Mesodermal cell (in vitro differentiated cells): ENCODE measurements around the gene TRPM4.

ENCODE experiments used
- H3K27ac ChIP-seq: 2 replicates; pipeline ENCODE4 v1.7.0; 2013; ENCODE audit warnings: mild to moderate bottlenecking, low read depth, low read length, moderate library complexity; ENCODE audit not compliant: severe bottlenecking
- H3K36me3 ChIP-seq: 2 replicates; pipeline ENCODE4 v1.7.1; 2013; ENCODE audit warnings: mild to moderate bottlenecking, low read length, moderate library complexity; ENCODE audit not compliant: control insufficient read depth, insufficient read depth
- H3K4me1 ChIP-seq: one replicate; pipeline ENCODE4 v1.7.1; 2013; ENCODE audit warnings: mild to moderate bottlenecking, low read length; ENCODE audit not compliant: insufficient read depth, control insufficient read depth, poor library complexity, severe bottlenecking
- H3K4me3 ChIP-seq: 2 replicates; pipeline ENCODE4 v1.7.0; 2013; ENCODE audit warnings: low read length, control low read depth, mild to moderate bottlenecking; ENCODE audit not compliant: insufficient read depth, poor library complexity, severe bottlenecking; ENCODE audit errors: extremely low read depth
- H3K9me3 ChIP-seq: 2 replicates; pipeline ENCODE4 v1.7.1; 2013; ENCODE audit warnings: mild to moderate bottlenecking, low read length, moderate library complexity; ENCODE audit not compliant: control insufficient read depth
- WGBS, 2 experiments: methylation state at CpG; one replicate each; pipeline ENCODE4 v1.1.5; 2013; ENCODE audit warnings: missing lambda C conversion rate in 2 of 2; ENCODE audit not compliant: insufficient coverage in 2 of 2; 5-methylcytosine and 5-hydroxymethylcytosine counted together

The TRPM4 gene

GRCh38 chr19:49231389-49231788 lies 73.8 kb downstream of the TRPM4 start:
- no peak overlapping the region for H3K27ac ChIP-seq
- 86 to 95% methylated on average over 5 to 6 of the region's 7 CpGs for WGBS, 2 experiments
- no peaks in the 10 kb centered on the region for H3K36me3 ChIP-seq
- no peak overlapping the region for H3K4me3 ChIP-seq
- no peaks in the 10 kb centered on the region for H3K9me3 ChIP-seq
- H3K4me1 ChIP-seq: no peaks in the 10 kb centered on the region

- WGBS, 2 experiments: 77 to 81% methylated on average over 6 to 7 of the region's 9 CpGs
Measured at GRCh38 chr19:49231804-49232203, 74.2 kb downstream of the TRPM4 start.

GRCh38 chr19:49233163-49233562 lies 75.6 kb downstream of the TRPM4 start:
- no peaks in the 10 kb centered on the region for H3K4me1 ChIP-seq
- no peak overlapping the region for H3K4me3 ChIP-seq
- no peaks in the 10 kb centered on the region for H3K36me3 ChIP-seq
- no peak overlapping the region for H3K27ac ChIP-seq
- H3K9me3 ChIP-seq: no peaks in the 10 kb centered on the region
- 83 to 100% methylated on average over 1 of the region's 1 CpG for WGBS, 2 experiments

More at GRCh38 chr19:49231804-49232203, 74.2 kb downstream of the TRPM4 start:
- H3K9me3 ChIP-seq: no peaks in the 10 kb centered on the region
- H3K4me3 ChIP-seq: no peak overlapping the region
- no peaks in the 10 kb centered on the region for H3K36me3 ChIP-seq
- no peaks in the 10 kb centered on the region for H3K4me1 ChIP-seq
- no peak overlapping the region for H3K27ac ChIP-seq

- no peaks in the 10 kb centered on the region for H3K9me3 ChIP-seq
- WGBS, 2 experiments: 84 to 89% methylated on average over 4 of the region's 7 CpGs
- no peak overlapping the region for H3K4me3 ChIP-seq
- H3K4me1 ChIP-seq: no peaks in the 10 kb centered on the region
- H3K27ac ChIP-seq: no peak overlapping the region
- no peaks in the 10 kb centered on the region for H3K36me3 ChIP-seq
Measured at GRCh38 chr19:49241769-49242168, 84.2 kb downstream of the TRPM4 start.

GRCh38 chr19:49243129-49243528 lies 85.5 kb downstream of the TRPM4 start:
- H3K4me1 ChIP-seq: no peaks in the 10 kb centered on the region
- H3K27ac ChIP-seq: no peak overlapping the region
- no peak overlapping the region for H3K4me3 ChIP-seq
- WGBS, 2 experiments: 86 to 89% methylated on average over 1 of the region's 6 CpGs
- no peaks in the 10 kb centered on the region for H3K36me3 ChIP-seq
- H3K9me3 ChIP-seq: no peaks in the 10 kb centered on the region

- Histone ChIP-seq H3K4me3 (no peak overlapping the region), H3K27ac (no peak overlapping the region), H3K36me3 (no peaks in the 10 kb centered on the region), H3K9me3 (no peaks in the 10 kb centered on the region), H3K4me1 (no peaks in the 10 kb centered on the region)
- 40 to 82% methylated on average over 1 to 8 of the region's 11 CpGs for WGBS, 2 experiments
Measured at GRCh38 chr19:49243726-49244125, 86.1 kb downstream of the TRPM4 start.

GRCh38 chr19:49244256-49244655 lies 86.7 kb downstream of the TRPM4 start:
- H3K36me3 ChIP-seq: no peaks in the 10 kb centered on the region
- 94 to 97% methylated on average over 4 to 8 of the region's 9 CpGs for WGBS, 2 experiments
- H3K27ac ChIP-seq: no peak overlapping the region
- no peaks in the 10 kb centered on the region for H3K9me3 ChIP-seq
- no peaks in the 10 kb centered on the region for H3K4me1 ChIP-seq
- no peak overlapping the region for H3K4me3 ChIP-seq

- Histone ChIP-seq H3K27ac (no peak overlapping the region), H3K4me1 (no peaks in the 10 kb centered on the region), H3K4me3 (no peak overlapping the region), H3K9me3 (no peaks in the 10 kb centered on the region), H3K36me3 (no peaks in the 10 kb centered on the region)
- no CpG with 5 or more reads among the region's 2 CpGs for whole genome bisulfite sequencing, 2 experiments
Measured at GRCh38 chr19:49247676-49248075, 90.1 kb downstream of the TRPM4 start.

GRCh38 chr19:49249933-49250332 lies 92.3 kb downstream of the TRPM4 start:
- Histone ChIP-seq H3K4me1 (no peaks in the 10 kb centered on the region), H3K9me3 (no peaks in the 10 kb centered on the region), H3K36me3 (no peaks in the 10 kb centered on the region), H3K27ac (no peak overlapping the region), H3K4me3 (no peak overlapping the region)
- 68 to 84% methylated on average over 2 of the region's 2 CpGs for WGBS, 2 experiments

- no peak overlapping the region for H3K27ac ChIP-seq
- no peaks in the 10 kb centered on the region for H3K4me1 ChIP-seq
Measured at GRCh38 chr19:49255674-49256073, 98.1 kb downstream of the TRPM4 start.

GRCh38 chr19:49256691-49257090 lies 99.1 kb downstream of the TRPM4 start:
- Histone ChIP-seq H3K27ac (no peak overlapping the region), H3K36me3 (no peaks in the 10 kb centered on the region), H3K4me3 (no peak overlapping the region), H3K4me1 (no peaks in the 10 kb centered on the region), H3K9me3 (peaks cover 12% of the 10 kb centered on the region)
- 88 to 100% methylated on average over 2 of the region's 3 CpGs for WGBS, 2 experiments

More at GRCh38 chr19:49255674-49256073, 98.1 kb downstream of the TRPM4 start:
- peaks cover 12% of the 10 kb centered on the region for H3K9me3 ChIP-seq
- 83 to 84% methylated on average over 7 of the region's 10 CpGs for WGBS, 2 experiments
- H3K4me3 ChIP-seq: no peak overlapping the region
- H3K36me3 ChIP-seq: no peaks in the 10 kb centered on the region
